Stimulated activated CD8-positive, alpha-beta memory T cell treated with anti-CD3 and anti-CD28 coated beads, Interleukin-12 subunit alpha, Interleukin-12 subunit beta, amount 100 ng/mL, for 24 hours (primary cell): ENCODE results near the gene HECA.
"Not testable (repeated sequence)": the region's sequence is repeated elsewhere in the genome, so short reads cannot be mapped to it uniquely, and the experiment has no call there.

Experiments used
- DNase-seq: peaks from one replicate; pipeline ENCODE4 v3.0.0-alpha.2; 2020; ENCODE audit errors: extremely low read depth

HECA gene

GRCh38 chr6:139205843-139206242, 71.0 kb downstream of the HECA start:
- no peak for DNase-seq

GRCh38 chr6:139210766-139211165, 75.9 kb downstream of the HECA start:
- not testable (repeated sequence) for DNase-seq

- DNase-seq = not testable (repeated sequence)
These were observed 77.6 kb downstream of the HECA start for GRCh38 chr6:139212460-139212859.

GRCh38 chr6:139219271-139219729, 84.4 kb downstream of the HECA start:
- peak; percentile 20 for DNase-seq

GRCh38 chr6:139219746-139220145, 84.9 kb downstream of the HECA start:
- no peak for DNase-seq

GRCh38 chr6:139228387-139228786, 93.5 kb downstream of the HECA start:
- DNase-seq = not testable (repeated sequence)
